Endothelial cell of umbilical vein (primary cell): ENCODE data around the gene MTMR6. TPM values are rescaled to one million over a fixed set of nuclear protein-coding genes. Genes with fewer than 3 reads are reported as not detected.

ENCODE experiments used
- BruUV-seq: library from RNA; stranded (reverse); fragments of 400-500 nt; replicated peaks from 2 replicates; lab custom pipeline; 2021; lab: Mats Ljungman, UMichigan
- CTCF ChIA-PET: fragments of 300-600, 350-600 bp; sonication (Branson Sonifier 250); formaldehyde crosslinking; loops from one replicate; lab custom pipeline; 2021; ENCODE audit warnings: antibody characterized with exemption, inconsistent platforms; lab: Charles Lee
- POLR2A ChIA-PET: fragments of 300-600, 350-600 bp; sonication (Branson Sonifier 250); formaldehyde crosslinking; loops from one replicate; lab custom pipeline; 2021; ENCODE audit warnings: antibody characterized with exemption, inconsistent platforms; lab: Charles Lee
- DNase-seq: peaks from one replicate; pipeline ENCODE4 v3.0.0-alpha.2; 2011; ENCODE audit warnings: low read depth, low spot score
- FAIRE-seq: peaks from 2 replicates; lab custom pipeline; 2011; peaks lifted over from hg19 to GRCh38; lab: Jason Lieb, UNC
- H2AFZ ChIP-seq: 2 replicates; pipeline ENCODE4 v1.6.0; 2012; ENCODE audit warnings: low read depth, low read length, control low read depth, inconsistent platforms
- H3K27ac ChIP-seq: 2 replicates; pipeline ENCODE4 v1.5.1; 2011; ENCODE audit warnings: low read depth, mild to moderate bottlenecking, control low read depth, low read length, moderate library complexity; ENCODE audit not compliant: insufficient read depth
- H3K27me3 ChIP-seq, 2 experiments: 2 replicates each; pipeline versions ENCODE4 v1.6.0 to v1.6.1; 2011; ENCODE audit warnings: low read length in 2 of 2, mixed read lengths in 1 of 2; ENCODE audit not compliant: control insufficient read depth in 2 of 2, insufficient read depth in 2 of 2
- H3K36me3 ChIP-seq, 2 experiments: 2 replicates in 1 of 2; 3 replicates in 1 of 2; pipeline ENCODE4 v1.5.1; 2011; ENCODE audit warnings: low read length in 2 of 2, mild to moderate bottlenecking in 1 of 2, moderate library complexity in 1 of 2; ENCODE audit not compliant: control insufficient read depth in 2 of 2, insufficient read depth in 2 of 2; ENCODE audit errors: extremely low read depth in 1 of 2
- H3K4me1 ChIP-seq: 3 replicates; pipeline ENCODE4 v1.5.1; 2011; ENCODE audit warnings: mild to moderate bottlenecking, low read length; ENCODE audit not compliant: control insufficient read depth, insufficient read depth; ENCODE audit errors: extremely low read depth
- H3K4me2 ChIP-seq: 2 replicates; pipeline ENCODE4 v1.6.1; 2011; ENCODE audit warnings: low read length, control low read depth, mixed read lengths; ENCODE audit not compliant: insufficient read depth
- H3K4me3 ChIP-seq, 3 experiments: fragments of 200-600 bp in 1 of 3; sonication (generic), shearing (Covaris generic) in 1 of 3; replicated peaks in 1 of 3; 2 replicates each; pipeline ENCODE4 v1.5.1; 2011 to 2016; ENCODE audit warnings: control low read depth in 3 of 3, low read length in 3 of 3, mild to moderate bottlenecking in 2 of 3, inconsistent platforms in 1 of 3, low read depth in 1 of 3, moderate library complexity in 1 of 3; ENCODE audit not compliant: insufficient read depth in 1 of 3
- H3K79me2 ChIP-seq: 2 replicates; pipeline ENCODE4 v1.6.0; 2012; ENCODE audit warnings: low read length, inconsistent platforms; ENCODE audit not compliant: control insufficient read depth, insufficient read depth
- H3K9ac ChIP-seq: replicated peaks from 2 replicates; pipeline ENCODE3; 2011; ENCODE audit warnings: low read length, control low read depth; ENCODE audit not compliant: insufficient read depth; ENCODE audit errors: extremely low read depth
- H3K9me1 ChIP-seq: replicated peaks from 3 replicates; pipeline ENCODE4 v1.6.0; 2011; ENCODE audit warnings: mild to moderate bottlenecking, low read length; ENCODE audit not compliant: control insufficient read depth, insufficient read depth; ENCODE audit errors: extremely low read depth
- H3K9me3 ChIP-seq: replicated peaks from 2 replicates; pipeline ENCODE4 v1.5.1; 2012; ENCODE audit warnings: low read length, inconsistent platforms; ENCODE audit not compliant: control insufficient read depth, insufficient read depth
- H4K20me1 ChIP-seq: replicated peaks from 2 replicates; pipeline ENCODE3; 2011; ENCODE audit warnings: mild to moderate bottlenecking, low read length; ENCODE audit not compliant: control insufficient read depth, insufficient read depth; ENCODE audit errors: extremely low read depth
- EZH2 ChIP-seq: IDR thresholded peaks from 2 replicates; pipeline ENCODE4 v1.6.1; 2012; ENCODE audit warnings: borderline replicate concordance, low read depth, mild to moderate bottlenecking, moderate library complexity, low read length, inconsistent platforms; ENCODE audit not compliant: severe bottlenecking
- FOS ChIP-seq: IDR thresholded peaks from 2 replicates; pipeline ENCODE4 v1.6.1; 2011; ENCODE audit warnings: mild to moderate bottlenecking, low read length, moderate library complexity, borderline replicate concordance; ENCODE audit not compliant: insufficient read depth
- GATA2 ChIP-seq: IDR thresholded peaks from 2 replicates; pipeline ENCODE4 v1.7.0; 2011; ENCODE audit warnings: low read depth, mild to moderate bottlenecking, moderate library complexity, mixed read lengths, low read length; ENCODE audit not compliant: insufficient read length, insufficient read depth
- JUN ChIP-seq: IDR thresholded peaks from 2 replicates; pipeline ENCODE4 v1.6.1; 2011; ENCODE audit warnings: borderline replicate concordance, low read depth; ENCODE audit not compliant: insufficient read length, insufficient read depth
- MYC ChIP-seq: IDR thresholded peaks from one replicate; pipeline ENCODE4 v1.6.1; 2011; ENCODE audit warnings: mild to moderate bottlenecking, low read depth, low read length
- POLR2A ChIP-seq: IDR thresholded peaks from 2 replicates; pipeline ENCODE4 v1.6.1; 2012; ENCODE audit warnings: low read depth, mild to moderate bottlenecking, control low read depth, low read length
- POLR2AphosphoS5 ChIP-seq: IDR thresholded peaks from 2 replicates; pipeline ENCODE4 v1.6.1; 2012; ENCODE audit warnings: low read depth, mild to moderate bottlenecking, control low read depth, low read length, moderate library complexity; ENCODE audit not compliant: insufficient read depth
- dilution Hi-C: fragments of 300-500 bp; cut with MboI; formaldehyde crosslinking; loops from one replicate; pipeline ENCODE4 v1.15.0; 2019; ENCODE audit warnings: low sequenced_read_pairs; ENCODE audit not compliant: extremely low pct_ligation_motif_present
- intact Hi-C: fragments of 100-400 bp; cut with micrococcal nuclease; formaldehyde crosslinking; loops from one replicate; pipeline ENCODE4 v1.10.0; 2022
- polyA plus RNA-seq, 4 experiments: library from polyadenylated mRNA; depleted of rRNA in 3 of 4; stranded (reverse) in 3 of 4; unstranded in 1 of 4; fragments of >200 nt; gene quantifications; 2 replicates each; pipeline versions ENCODE4 v1.2.1 to v1.2.3, GENCODE V29; 2011 to 2012; ENCODE audit warnings: missing spikeins in 1 of 4
- total RNA-seq: library from RNA; stranded (reverse); gene quantifications from 2 replicates; pipeline ENCODE4 v1.2.3, GENCODE V29; 2021
- TF ChIP-seq, protein P1 (sequence below): IDR thresholded peaks from 2 replicates; pipeline ENCODE4 v1.6.1; 2011; ENCODE audit not compliant: insufficient read depth, insufficient read length

MTMR6 gene
- total and polyA plus RNA-seq, 2 donors (not counting 3 experiments of a cell fraction or from before 2014, with no cell fraction given): 10.2 to 20.9 TPM

DNA sequence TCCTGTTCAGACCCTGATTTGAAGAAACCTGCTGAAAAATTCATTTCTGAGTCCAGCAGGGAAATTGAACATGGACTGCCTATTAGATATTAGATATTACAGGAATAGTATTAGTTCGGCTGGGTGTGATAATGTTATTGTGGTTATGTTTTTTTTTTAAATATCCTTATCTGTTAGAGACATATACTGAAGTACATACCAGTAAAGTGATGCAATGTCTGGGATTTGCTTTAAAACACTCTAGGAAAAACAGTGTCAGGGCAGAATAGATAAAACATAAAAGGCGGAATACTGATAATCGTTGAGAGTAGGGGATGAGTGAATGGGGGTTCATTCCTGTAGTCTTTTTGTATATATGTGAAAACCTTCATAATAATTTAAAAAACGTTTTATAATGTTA is 86.5 kb downstream of the MTMR6 start:
- Histone ChIP-seq H2AFZ (no peak overlapping the region), H3K79me2 (no peaks in the 10 kb centered on the region), H4K20me1 (no peaks in the 10 kb centered on the region), H3K4me3 (no peak overlapping the region), H3K9me3 (no peaks in the 10 kb centered on the region), H3K36me3 (no peaks in the 10 kb centered on the region), H3K27ac (no peak overlapping the region), H3K9me1 (no peaks in the 10 kb centered on the region), H3K4me1 (no peaks in the 10 kb centered on the region), H3K4me2 (no peak overlapping the region), H3K9ac (no peak overlapping the region), H3K27me3 (peaks cover 0 to 1% of the 10 kb centered on the region in 2 experiments)
- ChIA-PET CTCF (no interaction called here), POLR2A (no interaction called here)
- no peak for TF ChIP-seq FOS
- TF ChIP-seq, protein P1, sequence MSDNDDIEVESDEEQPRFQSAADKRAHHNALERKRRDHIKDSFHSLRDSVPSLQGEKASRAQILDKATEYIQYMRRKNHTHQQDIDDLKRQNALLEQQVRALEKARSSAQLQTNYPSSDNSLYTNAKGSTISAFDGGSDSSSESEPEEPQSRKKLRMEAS: no peak
- no peak for TF ChIP-seq EZH2
- TF ChIP-seq POLR2AphosphoS5: no peak
- no peak for TF ChIP-seq POLR2A
- no peak for TF ChIP-seq GATA2
- TF ChIP-seq JUN: no peak
- FAIRE-seq (no peak), DNase-seq (no peak)
- dilution Hi-C loops: no loop called here
- no TSS peak for BruUV-seq
- intact Hi-C loops: no loop called here

DNA sequence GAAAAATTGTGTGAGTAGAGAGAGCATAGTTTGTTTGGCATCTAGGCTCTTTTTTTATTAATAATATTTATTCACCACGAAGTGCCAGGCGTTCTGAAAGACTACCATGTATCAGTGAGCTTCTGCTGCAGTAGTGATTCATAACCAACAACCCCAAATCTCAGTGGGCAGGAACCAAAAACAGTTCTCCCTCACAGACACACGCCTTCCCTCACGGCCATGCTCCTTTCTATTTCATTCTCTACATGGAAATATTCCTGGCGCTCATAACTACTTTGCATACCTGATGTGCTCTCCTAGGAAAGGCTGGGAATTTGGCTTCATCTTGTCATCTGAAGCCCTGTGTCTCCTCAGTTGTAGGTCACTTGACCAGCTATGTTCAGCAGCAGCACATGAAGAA is 88.6 kb downstream of the MTMR6 start:
- no peak overlapping the region for H2AFZ ChIP-seq
- TF ChIP-seq MYC (no peak), GATA2 (no peak), JUN (no peak), FOS (no peak), POLR2A (no peak)
- TF ChIP-seq, protein P1: no peak
- no peak overlapping the region for H3K4me3 ChIP-seq
- H3K4me2 ChIP-seq: no peak overlapping the region
- H4K20me1 ChIP-seq: no peaks in the 10 kb centered on the region
- dilution Hi-C loops (no loop called here), intact Hi-C loops (no loop called here)
- no peaks in the 10 kb centered on the region for H3K36me3 ChIP-seq
- H3K9me3 ChIP-seq: no peaks in the 10 kb centered on the region
- no peaks in the 10 kb centered on the region for H3K9me1 ChIP-seq
- no TSS peak for BruUV-seq
- H3K4me1 ChIP-seq: no peaks in the 10 kb centered on the region
- no peak overlapping the region for H3K9ac ChIP-seq
- DNase-seq: no peak
- no peaks in the 10 kb centered on the region for H3K79me2 ChIP-seq
- ChIA-PET CTCF (no interaction called here), POLR2A (no interaction called here)
- no peak for FAIRE-seq
- H3K27me3 ChIP-seq: no peaks in the 10 kb centered on the region
- H3K27ac ChIP-seq: no peak overlapping the region
